SK-N-SH (cell line): ENCODE data around the gene NECTIN1. TPM values are rescaled to one million over a fixed set of nuclear protein-coding genes. Genes with fewer than 3 reads are reported as not detected.
A peak's percentile ranks its signal among the peaks of the same experiment; 100 is the strongest.

Experiments used
- CTCF ChIA-PET: fragments of 300-600, 350-600 bp; formaldehyde crosslinking; extraction: SDS; loops from one replicate; lab custom pipeline; 2021; lab: Yijun Ruan, JAX
- POLR2A ChIA-PET: fragments of 350-600 bp; sonication (Branson Sonifier 250); formaldehyde crosslinking; extraction: SDS; loops from one replicate; lab custom pipeline; 2020; ENCODE audit warnings: antibody characterized with exemption, inconsistent platforms; lab: Yijun Ruan, JAX
- DNase-seq: peaks from one replicate; pipeline ENCODE4 v3.0.0; 2012
- H2AFZ ChIP-seq: fragments of 200-600 bp; sonication (generic); 2 replicates; pipeline ENCODE4 v1.8.1; 2016; ENCODE audit warnings: antibody characterized with exemption, mild to moderate bottlenecking, low read depth
- H3F3A ChIP-seq: fragments of 200-600 bp; sonication (generic); replicated peaks from 2 replicates; pipeline ENCODE3; 2016; ENCODE audit warnings: antibody characterized with exemption, mild to moderate bottlenecking; ENCODE audit not compliant: insufficient read depth
- H3K27ac ChIP-seq, 2 experiments: fragments of 200-500 bp in 1 of 2; fragments of 200-600 bp in 1 of 2; sonication (Bioruptor generic) in 1 of 2; sonication (generic), shearing (Covaris generic) in 1 of 2; 2 replicates each; pipeline versions ENCODE4 v1.5.1 to v1.6.1; 2014 to 2016; ENCODE audit warnings: low read depth in 2 of 2, inconsistent platforms in 1 of 2, low read length in 1 of 2, mild to moderate bottlenecking in 1 of 2, mixed read lengths in 1 of 2
- H3K27me3 ChIP-seq: fragments of 200-600 bp; sonication (generic), shearing (Covaris generic); 2 replicates; pipeline ENCODE4 v1.6.1; 2016; ENCODE audit warnings: mixed run types; ENCODE audit not compliant: insufficient read depth
- H3K36me3 ChIP-seq, 2 experiments: fragments of 200-500 bp in 1 of 2; fragments of 200-600 bp in 1 of 2; sonication (Bioruptor generic) in 1 of 2; sonication (generic) in 1 of 2; replicated peaks in 1 of 2; 2 replicates each; pipeline versions ENCODE3 to v1.5.1; 2014 to 2016; ENCODE audit warnings: low read length in 1 of 2, mild to moderate bottlenecking in 1 of 2; ENCODE audit not compliant: insufficient read depth in 2 of 2, control insufficient read depth in 1 of 2
- H3K4me1 ChIP-seq, 2 experiments: fragments of 200-500 bp in 1 of 2; fragments of 200-600 bp in 1 of 2; sonication (Bioruptor generic) in 1 of 2; sonication (generic), shearing (Covaris generic) in 1 of 2; 2 replicates each; pipeline versions ENCODE4 v1.5.1 to v1.6.1; 2014 to 2016; ENCODE audit warnings: low read depth in 1 of 2, low read length in 1 of 2, mixed run types in 1 of 2; ENCODE audit not compliant: insufficient read depth in 2 of 2, control insufficient read depth in 1 of 2
- H3K4me2 ChIP-seq: fragments of 200-600 bp; sonication (generic), shearing (Covaris generic); 2 replicates; pipeline ENCODE4 v1.6.1; 2017; ENCODE audit warnings: mixed run types
- H3K4me3 ChIP-seq, 2 experiments: fragments of 200-500 bp in 1 of 2; fragments of 200-600 bp in 1 of 2; sonication (Bioruptor generic) in 1 of 2; sonication (generic), shearing (Covaris generic) in 1 of 2; 2 replicates each; pipeline versions ENCODE4 v1.5.1 to v1.8.1; 2014 to 2016; ENCODE audit warnings: low read depth in 2 of 2, inconsistent platforms in 1 of 2, low read length in 1 of 2, mild to moderate bottlenecking in 1 of 2, mixed read lengths in 1 of 2, moderate library complexity in 1 of 2
- H3K79me2 ChIP-seq: fragments of 200-600 bp; sonication (generic); 2 replicates; pipeline ENCODE4 v1.8.1; 2017; ENCODE audit warnings: mild to moderate bottlenecking; ENCODE audit not compliant: insufficient read depth
- H3K9ac ChIP-seq: fragments of 200-600 bp; sonication (generic); 2 replicates; pipeline ENCODE4 v1.6.1; 2017; ENCODE audit warnings: mixed run types
- H3K9me2 ChIP-seq: fragments of 200-600 bp; sonication (generic); 2 replicates; pipeline ENCODE4 v1.6.1; 2017; ENCODE audit warnings: mixed run types
- H3K9me3 ChIP-seq: fragments of 200-600 bp; sonication (generic); 2 replicates; pipeline ENCODE4 v1.6.1; 2017; ENCODE audit warnings: mixed run types, mild to moderate bottlenecking, moderate library complexity
- H4K20me1 ChIP-seq: fragments of 200-600 bp; sonication (generic); 2 replicates; pipeline ENCODE4 v1.6.1; 2017; ENCODE audit warnings: mild to moderate bottlenecking, mixed run types; ENCODE audit not compliant: insufficient read depth
- ELF1 ChIP-seq: IDR thresholded peaks from 2 replicates; pipeline ENCODE4 v1.4.0; 2012
- EP300 ChIP-seq, 2 experiments: IDR thresholded peaks; 2 replicates each; pipeline versions ENCODE4 v1.4.0 to v1.6.1; 2012; ENCODE audit warnings: borderline replicate concordance in 1 of 2, low read depth in 1 of 2, low read length in 1 of 2
- EZH2phosphoT487 ChIP-seq: fragments of 200-600 bp; sonication (generic); IDR thresholded peaks from 2 replicates; pipeline ENCODE4 v1.6.1; 2017; ENCODE audit warnings: low read depth, mixed run types, mild to moderate bottlenecking, antibody characterized with exemption, moderate library complexity, borderline replicate concordance
- FOSL2 ChIP-seq: IDR thresholded peaks from 2 replicates; pipeline ENCODE4 v1.4.0; 2012; ENCODE audit warnings: low read depth, mild to moderate bottlenecking, moderate library complexity, borderline replicate concordance
- GABPA ChIP-seq: IDR thresholded peaks from 2 replicates; pipeline ENCODE4 v1.4.0; 2012; ENCODE audit warnings: low read depth, mild to moderate bottlenecking
- JUND ChIP-seq: IDR thresholded peaks from 2 replicates; pipeline ENCODE4 v1.4.0; 2012
- MAX ChIP-seq: IDR thresholded peaks from 2 replicates; pipeline ENCODE4 v1.4.0; 2012; ENCODE audit warnings: low read depth
- NRF1 ChIP-seq: IDR thresholded peaks from 2 replicates; pipeline ENCODE4 v1.6.1; 2012; ENCODE audit warnings: low read depth, mild to moderate bottlenecking, low read length
- PBX3 ChIP-seq: IDR thresholded peaks from 2 replicates; pipeline ENCODE4; 2012
- POLR2AphosphoS5 ChIP-seq: IDR thresholded peaks from 2 replicates; pipeline ENCODE4 v1.6.1; 2012; ENCODE audit warnings: low read depth, low read length
- RAD21 ChIP-seq: IDR thresholded peaks from 2 replicates; pipeline ENCODE4 v1.6.1; 2012; ENCODE audit warnings: mild to moderate bottlenecking, low read length
- REST ChIP-seq: IDR thresholded peaks from 2 replicates; pipeline ENCODE4 v1.6.1; 2012; ENCODE audit warnings: mild to moderate bottlenecking, low read depth, low read length, moderate library complexity
- RXRA ChIP-seq: IDR thresholded peaks from 2 replicates; pipeline ENCODE4 v1.4.0; 2012; ENCODE audit warnings: low read depth, mild to moderate bottlenecking, borderline replicate concordance
- USF2 ChIP-seq: fragments of 150-350 bp; IDR thresholded peaks from 2 replicates; pipeline ENCODE4 v1.6.1; 2017; ENCODE audit warnings: antibody characterized with exemption, low read length, low read depth, borderline replicate concordance
- ZBTB33 ChIP-seq: IDR thresholded peaks from 2 replicates; pipeline ENCODE4 v1.4.0; 2012; ENCODE audit warnings: low read depth, borderline replicate concordance
- WGBS: methylation state at CpG from one replicate; pipeline ENCODE4 v1.1.6; 2017; ENCODE audit warnings: low lambda C conversion rate; 5-methylcytosine and 5-hydroxymethylcytosine counted together
- polyA plus RNA-seq, 3 experiments: library from polyadenylated mRNA; depleted of rRNA; stranded (reverse); fragments of >200 nt; gene quantifications; 2 replicates each; pipeline ENCODE4 v1.2.3, GENCODE V29; 2012

NECTIN1 gene
- polyA plus RNA-seq, 1 of the 3 experiments (the other 2 are of a cell fraction) = 9.1 TPM

- no peak overlapping the region for H2AFZ ChIP-seq
- TF ChIP-seq ELF1 (no peak), JUND (no peak), NRF1 (no peak), RXRA (no peak), MAX (no peak), EZH2phosphoT487 (no peak), EP300 (IDR thresholded peaks at IDR 0.05; ENCODE audit: borderline replicate concordance in 1 of 2, low read depth in 1 of 2, low read length in 1 of 2) (no peak), REST (no peak), RAD21 (no peak), USF2 (no peak), POLR2AphosphoS5 (no peak)
- POLR2A ChIA-PET = interaction anchor here (2.1 kb wide), 1 partner anchor 120 kb away, joined by 16 read pairs; no protein-coding TSS in a partner anchor
Observed at GRCh38 chr11:119772076-119772475, 43.1 kb upstream of the NECTIN1 start.

GRCh38 chr11:119771172-119771770, 42.3 kb upstream of the NECTIN1 start:
- WGBS = 62% methylated on average over 9 of the region's 9 CpGs
- CTCF ChIA-PET = interaction anchor here (0.7 to 5.7 kb wide), 8 partner anchors 17 to 336 kb away, joined by 3 to 45 read pairs (median 4); partner anchors contain the start of gene NECTIN1
- TF ChIP-seq POLR2AphosphoS5 (no peak), USF2 (no peak), NRF1 (no peak), FOSL2 (no peak), GABPA (no peak), ZBTB33 (no peak), PBX3 (no peak)

More at GRCh38 chr11:119772076-119772475, 43.1 kb upstream of the NECTIN1 start:
- CTCF ChIA-PET = interaction anchor here (0.8 to 5.7 kb wide), 8 partner anchors 29 to 335 kb away, joined by 3 to 45 read pairs (median 4); partner anchors contain the start of gene NECTIN1
- Histone ChIP-seq H3K9me2 (no peaks in the 10 kb centered on the region), H4K20me1 (no peaks in the 10 kb centered on the region), H3K79me2 (no peaks in the 10 kb centered on the region), H3K27ac (peak overlapping the region in 1 of 2 experiments; percentile 89; a peak in 2 of 4 replicates), H3K27me3 (no peaks in the 10 kb centered on the region), H3K9ac (no peak overlapping the region), H3K9me3 (no peaks in the 10 kb centered on the region), H3K4me2 (no peak overlapping the region), H3F3A (no peaks in the 10 kb centered on the region), H3K4me1 (peaks cover 0 to 57% of the 10 kb centered on the region in 2 experiments; a peak in 2 of 4 replicates), H3K36me3 (no peaks in the 10 kb centered on the region), H3K4me3 (no peak overlapping the region)
- DNase-seq = no peak

More at GRCh38 chr11:119771172-119771770, 42.3 kb upstream of the NECTIN1 start:
- peak overlapping the region in 1 of 2 experiments; percentile 68; a peak in 1 of 4 replicates for H3K27ac ChIP-seq
- H3K79me2 ChIP-seq = no peaks in the 10 kb centered on the region
- POLR2A ChIA-PET = interaction anchor here (0.9 to 1.0 kb wide), 2 partner anchors 8 to 121 kb away, joined by 3 to 5 read pairs; no protein-coding TSS in a partner anchor
- H3K36me3 ChIP-seq = no peaks in the 10 kb centered on the region
- H3K4me2 ChIP-seq = no peak overlapping the region
- no peaks in the 10 kb centered on the region for H3F3A ChIP-seq
- DNase-seq = no peak
- H3K4me1 ChIP-seq = peaks cover 0 to 53% of the 10 kb centered on the region in 2 experiments; a peak in 2 of 4 replicates
- H3K4me3 ChIP-seq = no peak overlapping the region
- no peaks in the 10 kb centered on the region for H3K9me3 ChIP-seq
- no peak overlapping the region for H3K9ac ChIP-seq
- no peaks in the 10 kb centered on the region for H4K20me1 ChIP-seq
- H2AFZ ChIP-seq = no peak overlapping the region
- H3K27me3 ChIP-seq = no peaks in the 10 kb centered on the region
- H3K9me2 ChIP-seq = no peaks in the 10 kb centered on the region
